Left kidney (tissue), 2 donors: ENCODE measurements around the gene FAM181A. TPM values are rescaled to one million over a fixed set of nuclear protein-coding genes. Genes with fewer than 3 reads are reported as not detected.

Source experiments
- DNase-seq: peaks from one replicate; pipeline ENCODE4 v3.0.0-alpha.2; 2013
- polyA plus RNA-seq: library from polyadenylated mRNA; unstranded; fragments of 120-200 nt; gene quantifications from one replicate; pipeline ENCODE4 v1.2.1, GENCODE V29; 2013; ENCODE audit not compliant: insufficient read length

Gene FAM181A
- polyA plus RNA-seq, 1 donor = not detected

DNA sequence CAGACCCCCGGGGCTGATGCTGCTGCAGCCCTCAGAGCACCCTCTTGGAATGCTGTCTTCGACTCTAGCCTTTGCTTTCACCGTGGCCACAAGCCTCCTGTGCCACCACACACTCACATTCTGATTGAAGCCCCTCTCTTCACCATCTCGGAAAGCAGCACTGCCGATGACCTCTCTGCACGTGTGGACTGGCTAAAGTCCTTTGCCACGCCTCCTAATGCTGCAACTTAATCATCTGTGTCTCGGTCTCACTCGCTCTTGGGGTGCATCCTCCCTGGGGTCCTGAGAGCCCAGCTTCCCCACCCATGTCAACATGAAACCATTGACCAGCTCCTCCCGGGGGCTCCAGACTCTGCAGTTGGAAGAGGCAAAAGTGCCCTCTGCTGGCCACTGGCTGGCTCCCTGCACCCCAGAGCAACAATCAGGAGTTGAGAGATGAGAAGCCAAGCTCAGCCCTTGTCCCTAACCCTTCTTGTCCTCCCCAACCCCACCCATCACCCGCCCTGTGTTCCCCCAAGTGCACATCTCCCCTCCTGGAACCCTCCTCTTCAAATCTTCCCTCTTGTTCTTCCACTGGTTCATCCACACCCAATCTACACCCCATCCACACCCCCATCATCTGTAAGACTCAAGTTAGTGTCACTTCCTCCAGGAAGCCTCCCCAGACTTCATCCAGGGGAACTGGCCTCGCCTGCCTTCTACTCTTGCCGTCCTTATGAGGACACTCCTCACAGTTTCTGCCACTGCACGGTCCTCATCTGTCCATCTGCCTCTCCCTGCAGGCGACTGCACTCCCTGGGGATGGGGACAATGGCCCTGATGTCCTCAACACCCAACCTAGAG lies 23.6 kb upstream of the FAM181A start:
- DNase-seq = no peak

DNA sequence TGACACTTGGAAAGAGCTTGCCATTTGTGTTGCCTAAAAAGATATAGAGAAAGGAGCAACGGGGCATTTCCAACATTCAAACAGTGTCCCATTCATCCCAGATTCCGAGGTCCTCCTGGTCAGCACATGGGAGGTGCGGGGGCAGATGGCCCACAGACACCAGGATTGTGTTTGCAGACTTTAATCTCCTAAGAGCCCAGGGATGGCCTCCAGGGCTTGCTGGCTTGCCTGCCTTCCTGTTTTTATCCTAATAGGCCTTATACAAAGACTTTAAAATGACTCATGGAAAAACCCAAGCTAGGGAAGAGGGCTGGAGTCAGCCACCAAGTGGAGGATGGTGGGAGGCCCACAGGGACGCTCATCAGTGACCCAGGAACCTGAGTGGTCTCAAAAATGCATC lies 21.5 kb upstream of the FAM181A start:
- no peak for DNase-seq

- peak; percentile 46 for DNase-seq
These were observed 20.5 kb upstream of the FAM181A start for GRCh38 chr14:93906341-93907329.

DNA sequence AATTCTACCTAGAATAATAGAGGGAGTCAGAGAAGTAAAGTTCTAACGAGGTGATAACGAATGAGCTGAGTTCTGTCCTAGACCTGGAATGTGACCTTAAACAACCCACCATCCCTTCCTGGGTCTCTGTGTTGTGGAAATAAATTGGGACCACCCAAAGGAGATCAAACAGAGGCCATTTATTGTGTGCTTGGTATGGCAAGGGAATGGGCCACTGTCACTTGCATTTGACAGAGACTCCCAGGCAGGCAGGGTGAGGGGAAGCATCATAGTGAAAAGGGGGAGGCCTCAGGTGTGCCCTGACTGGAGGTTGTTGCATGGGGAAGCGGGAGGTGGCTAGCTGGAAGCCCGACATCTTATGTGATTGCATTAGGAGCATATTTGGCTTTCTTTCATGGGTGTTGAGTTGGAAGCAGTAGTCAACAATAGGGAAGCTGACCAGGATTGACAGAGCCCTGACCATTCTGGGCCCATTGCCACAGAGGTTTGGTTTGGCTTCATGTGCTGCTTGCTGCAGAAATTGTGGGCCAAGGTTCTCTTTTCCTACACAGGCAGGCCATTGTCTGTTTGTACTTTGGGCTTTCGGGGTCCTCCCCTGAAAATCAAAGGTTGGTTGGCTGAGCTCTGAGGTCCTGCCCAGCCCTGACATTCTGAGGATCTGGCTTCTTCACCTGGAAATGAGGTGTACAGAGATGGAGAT lies 17.6 kb upstream of the FAM181A start:
- no peak for DNase-seq

GRCh38 chr14:93911975-93912615 lies 15.0 kb upstream of the FAM181A start:
- DNase-seq = no peak

- DNase-seq = no peak
These were observed 14.4 kb upstream of the FAM181A start for GRCh38 chr14:93912782-93913181.

DNA sequence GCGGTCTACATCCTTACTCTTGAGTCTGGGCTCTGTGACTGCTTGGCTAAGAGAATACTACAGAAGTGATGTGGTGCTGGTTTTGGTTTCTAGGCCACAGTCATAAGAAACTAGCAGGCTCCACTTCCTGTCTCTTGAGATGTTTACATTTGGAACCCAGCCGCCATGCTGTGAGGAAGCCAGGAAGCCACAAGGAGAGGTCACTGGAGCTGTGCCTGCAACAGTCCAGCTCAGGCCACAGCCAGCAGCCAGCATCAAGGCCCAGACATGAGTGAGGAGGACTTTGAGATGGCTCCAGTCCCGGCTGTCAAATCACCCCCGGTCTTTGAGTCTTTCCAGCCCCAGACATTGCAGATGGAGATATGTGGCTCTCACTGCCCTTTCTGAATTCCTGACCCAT lies 12.9 kb upstream of the FAM181A start:
- DNase-seq = no peak

DNA sequence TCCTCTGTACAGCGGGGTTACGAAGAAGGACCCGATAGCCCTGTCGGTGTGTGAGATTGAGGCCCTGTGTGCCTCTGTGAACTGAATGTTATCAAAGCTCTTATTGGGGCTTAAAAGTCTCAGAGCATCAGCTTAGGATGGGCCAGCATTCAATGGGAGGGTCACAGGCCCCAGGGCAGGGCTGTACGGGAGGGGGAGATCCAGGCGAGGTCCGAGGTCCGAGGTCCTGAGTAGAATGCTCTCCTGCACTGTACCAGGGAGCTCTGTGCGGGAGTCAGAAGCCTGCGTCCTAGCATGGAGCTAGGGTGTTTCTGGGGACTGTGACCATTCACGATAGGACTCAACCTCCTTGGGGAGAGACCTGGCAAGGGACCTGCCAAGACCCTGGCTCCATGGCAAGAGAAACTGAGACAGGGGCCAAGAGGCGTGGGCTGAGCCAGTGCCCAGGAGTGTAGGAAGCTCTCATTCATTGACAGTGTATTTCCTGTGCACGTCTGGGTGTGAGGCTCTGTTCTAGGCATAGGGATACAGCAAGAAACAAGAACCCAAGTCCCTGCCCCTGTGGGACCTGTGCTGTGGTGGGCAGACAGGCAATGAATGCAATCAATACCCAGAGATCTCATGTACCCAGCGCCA lies 12.0 kb upstream of the FAM181A start:
- DNase-seq = no peak

DNA sequence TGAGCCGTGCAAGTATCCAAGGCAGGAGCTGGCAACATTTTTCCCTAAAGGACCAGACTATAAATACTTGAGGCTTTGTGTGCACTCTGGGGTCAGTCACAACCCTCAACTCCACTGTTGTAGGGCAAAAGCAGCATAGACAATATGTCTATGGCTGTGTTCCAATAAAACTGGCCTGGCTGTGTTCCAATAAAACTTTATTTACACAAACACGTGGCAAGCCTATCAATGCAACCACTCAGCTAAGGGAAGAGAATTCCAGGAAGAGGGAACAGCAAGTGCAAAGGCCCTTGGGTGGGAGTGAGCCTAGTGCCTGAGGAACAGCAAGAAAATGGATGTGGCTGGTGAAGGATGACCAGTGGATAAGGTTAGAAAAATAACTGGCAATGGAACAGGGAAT lies 11.3 kb upstream of the FAM181A start:
- no peak for DNase-seq

DNA sequence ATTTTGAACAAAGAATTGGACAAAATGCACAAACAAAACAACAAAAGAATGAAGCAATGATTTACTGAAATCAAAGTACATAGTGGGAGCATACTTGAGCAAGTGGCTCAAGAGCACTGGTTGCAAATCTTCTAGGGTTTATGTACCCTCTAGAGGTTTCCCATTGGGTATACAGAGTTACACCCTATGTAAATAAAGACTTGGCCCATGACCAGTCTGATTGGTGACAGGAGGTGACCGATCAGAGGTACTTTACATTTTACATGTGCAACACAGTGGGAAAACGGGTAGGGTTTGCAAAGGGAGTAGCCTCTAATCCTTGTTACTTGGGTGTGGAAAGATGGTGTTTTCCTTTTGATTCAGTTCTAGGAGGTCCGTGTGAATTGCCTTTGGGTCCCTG lies 10.6 kb upstream of the FAM181A start:
- no peak for DNase-seq

DNA sequence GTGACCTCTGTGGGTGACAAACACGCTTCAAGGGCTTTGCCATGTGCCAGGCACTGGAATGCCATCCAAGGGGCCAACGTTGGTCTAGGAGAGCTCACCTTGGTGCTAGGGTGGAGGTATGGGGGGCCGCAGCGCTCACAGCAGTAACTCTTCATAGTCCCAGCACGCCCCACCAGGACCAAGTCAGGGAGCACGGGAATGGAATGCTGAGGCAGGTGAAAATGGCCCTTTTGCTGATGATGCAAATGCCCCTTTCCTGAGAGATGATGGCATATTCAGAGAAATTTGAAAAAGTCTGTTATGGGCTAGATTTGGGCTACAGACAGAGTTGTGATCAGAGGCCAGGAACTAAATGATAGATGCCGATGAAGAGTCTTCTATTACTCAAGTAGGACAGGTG lies 10.0 kb upstream of the FAM181A start:
- no peak for DNase-seq

DNA sequence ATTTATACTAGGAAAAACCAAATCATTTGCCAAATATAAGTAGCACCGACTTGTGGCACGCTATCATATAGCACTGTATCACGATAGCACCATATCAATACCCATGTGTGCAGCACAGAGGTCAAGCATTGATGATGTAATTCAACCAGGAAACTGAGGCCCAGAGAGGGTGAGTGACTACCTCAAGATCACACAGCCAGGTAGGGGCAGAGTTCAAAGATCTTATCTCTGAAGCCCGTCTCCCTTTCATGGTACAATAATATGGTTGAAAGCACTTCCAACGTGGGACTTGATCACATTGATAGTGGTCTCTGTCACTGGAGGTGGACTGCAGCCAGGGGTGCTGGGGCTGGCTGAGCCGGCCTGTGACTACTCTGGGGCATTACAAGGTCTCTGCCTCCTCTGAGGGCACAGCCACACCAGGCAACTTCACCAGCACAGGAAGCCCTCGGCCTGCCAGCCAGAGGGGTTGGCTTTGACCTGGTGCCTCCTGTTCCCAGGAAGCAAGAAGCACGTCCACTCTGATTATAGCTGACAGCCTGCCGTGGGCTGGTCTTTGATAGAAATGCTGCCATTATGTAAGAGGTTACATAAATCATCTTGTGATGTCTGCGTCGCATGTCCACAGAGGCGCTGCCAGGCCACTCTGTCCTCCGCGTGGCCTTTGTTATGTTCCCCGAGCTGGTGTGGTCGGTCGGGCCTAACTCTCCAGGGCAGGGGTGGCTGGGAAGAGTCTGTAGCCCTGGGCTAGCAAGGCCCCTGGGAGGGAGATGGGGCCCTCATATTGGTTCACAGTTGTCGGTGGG lies 5.9 kb upstream of the FAM181A start:
- no peak for DNase-seq

DNA sequence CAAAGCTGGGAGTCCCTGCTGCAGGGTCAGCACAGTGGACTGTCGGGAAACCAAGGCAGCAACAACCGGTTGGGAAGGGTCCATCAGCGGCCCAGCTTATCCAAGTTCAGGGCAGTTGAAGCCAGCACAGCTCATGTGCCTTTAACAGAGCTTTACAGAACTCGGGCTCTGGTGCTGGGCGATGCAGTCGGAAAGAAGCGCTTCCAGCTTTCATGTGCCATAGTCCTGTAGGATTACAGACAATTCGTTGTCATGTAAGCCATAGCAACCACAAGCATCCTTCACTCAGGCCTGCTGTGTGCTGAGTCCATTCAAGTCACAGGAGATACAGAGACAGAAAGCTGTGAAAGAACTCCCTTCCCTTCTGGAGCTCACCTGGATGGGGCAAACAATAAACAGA lies 3.5 kb upstream of the FAM181A start:
- DNase-seq = no peak

- no peak for DNase-seq
These were observed 2.4 kb upstream of the FAM181A start for GRCh38 chr14:93924592-93925355.

GRCh38 chr14:93925374-93925895 lies 1.7 kb upstream of the FAM181A start:
- DNase-seq = no peak

GRCh38 chr14:93926245-93926872 lies 785 bp upstream of the FAM181A start:
- no peak for DNase-seq

DNA sequence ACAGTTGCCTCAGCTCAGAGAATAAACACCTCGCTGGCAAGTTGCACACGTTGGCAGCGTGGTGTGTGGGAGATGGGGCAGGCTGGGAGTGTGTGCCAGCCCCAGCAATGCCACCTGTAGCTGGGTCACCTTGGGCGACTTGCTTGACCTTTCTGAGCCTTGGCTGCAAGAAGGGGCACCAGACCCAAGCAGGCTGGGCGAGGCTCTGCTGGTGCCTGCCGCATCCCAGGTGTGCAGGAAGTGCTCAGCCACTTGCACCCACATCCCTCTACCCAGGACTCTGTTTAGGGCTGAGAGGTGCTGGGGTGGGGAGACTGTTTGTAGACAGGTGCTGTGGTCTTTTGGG lies 629 bp downstream of the FAM181A start:
- no peak for DNase-seq

DNA sequence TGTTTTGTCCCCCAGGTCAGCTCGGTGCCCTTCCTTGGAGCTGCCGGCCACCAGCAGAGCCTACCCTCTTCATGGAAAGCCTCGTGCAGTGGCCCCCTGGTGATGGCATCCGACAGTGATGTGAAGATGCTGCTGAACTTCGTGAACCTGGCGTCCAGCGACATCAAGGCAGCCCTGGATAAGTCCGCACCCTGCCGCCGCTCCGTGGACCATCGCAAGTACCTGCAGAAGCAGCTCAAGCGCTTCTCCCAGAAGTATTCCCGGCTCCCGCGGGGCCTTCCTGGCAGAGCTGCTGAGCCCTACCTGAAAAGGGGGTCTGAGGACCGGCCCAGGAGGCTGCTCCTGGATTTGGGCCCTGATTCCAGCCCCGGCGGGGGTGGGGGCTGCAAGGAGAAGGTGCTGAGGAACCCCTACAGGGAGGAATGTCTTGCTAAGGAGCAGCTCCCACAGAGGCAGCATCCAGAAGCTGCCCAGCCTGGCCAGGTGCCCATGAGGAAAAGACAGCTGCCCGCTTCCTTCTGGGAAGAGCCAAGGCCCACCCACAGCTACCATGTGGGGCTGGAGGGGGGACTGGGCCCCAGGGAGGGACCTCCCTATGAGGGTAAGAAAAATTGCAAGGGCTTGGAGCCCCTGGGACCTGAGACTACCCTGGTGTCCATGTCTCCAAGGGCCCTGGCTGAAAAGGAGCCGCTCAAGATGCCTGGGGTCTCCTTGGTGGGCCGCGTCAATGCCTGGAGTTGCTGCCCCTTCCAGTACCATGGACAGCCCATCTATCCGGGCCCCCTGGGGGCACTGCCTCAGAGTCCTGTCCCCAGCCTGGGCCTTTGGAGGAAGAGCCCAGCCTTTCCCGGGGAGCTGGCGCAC lies 1.3 kb downstream of the FAM181A start:
- no peak for DNase-seq
